ENCODE results near the gene SNX7.

Gene SNX7

DNA sequence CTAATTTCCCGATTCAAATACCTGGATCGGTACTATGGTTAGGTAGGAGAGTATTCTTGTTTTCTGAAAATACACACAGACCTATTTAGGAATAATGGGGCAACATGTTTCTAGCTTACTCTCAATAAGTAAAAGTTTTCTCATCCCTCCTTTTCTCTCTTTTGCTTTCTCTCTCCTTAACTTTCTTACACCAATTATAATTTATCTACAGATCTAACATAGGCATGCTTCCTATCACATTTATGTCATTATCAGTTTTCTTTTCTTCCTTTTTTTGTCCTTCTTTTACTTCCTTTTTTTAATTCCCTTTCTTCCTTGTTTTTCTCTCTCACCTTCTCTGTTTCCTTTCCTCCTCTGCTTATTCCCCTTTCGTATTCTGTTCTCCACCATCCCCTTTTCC lies 20.3 kb downstream of the SNX7 start:
- no peaks in the 10 kb centered on the region for H3F3A ChIP-seq (ENCODE audit: insufficient read depth)
- H4K20me1 ChIP-seq (ENCODE audit: low read depth, low read length), result no peaks in the 10 kb centered on the region
- no peaks in the 10 kb centered on the region for H3K9me2 ChIP-seq (replicated peaks; ENCODE audit: insufficient read depth, low read length)
- no peak overlapping the region for H3K4me2 ChIP-seq (ENCODE audit: low read depth, low read length, poor library complexity, severe bottlenecking)
- no peak overlapping the region for H3K27ac ChIP-seq (ENCODE audit: low read depth, low read length)
- no peaks in the 10 kb centered on the region for H3K27me3 ChIP-seq (ENCODE audit: low read length)
- no peaks in the 10 kb centered on the region for H3K79me2 ChIP-seq (ENCODE audit: insufficient read depth, low read length)
- H3K9me3 ChIP-seq (ENCODE audit: insufficient read depth, low read length), result no peaks in the 10 kb centered on the region
- no peaks in the 10 kb centered on the region for H3K36me3 ChIP-seq (ENCODE audit: low read length)
- no peak overlapping the region for H3K9ac ChIP-seq (ENCODE audit: low read length)
- no peak overlapping the region for H3K4me3 ChIP-seq (ENCODE audit: insufficient read depth, low read length, poor library complexity, severe bottlenecking)
- no peak overlapping the region for H2AFZ ChIP-seq (ENCODE audit: low read depth, low read length, severe bottlenecking)
- TF ChIP-seq CTCF (IDR thresholded peaks at IDR 0.05; ENCODE audit: insufficient read depth, low read length, poor library complexity, severe bottlenecking) (no peak), EZH2phosphoT487 (conservative IDR thresholded peaks at IDR 0.05; ENCODE audit: low read length) (no peak)

GRCh38 chr1:98688110-98688739 lies 26.7 kb downstream of the SNX7 start:
- Histone ChIP-seq H3K36me3 (ENCODE audit: low read length) (no peaks in the 10 kb centered on the region), H2AFZ (ENCODE audit: low read depth, low read length, severe bottlenecking) (no peak overlapping the region), H3K79me2 (ENCODE audit: insufficient read depth, low read length) (no peaks in the 10 kb centered on the region), H3F3A (ENCODE audit: insufficient read depth) (no peaks in the 10 kb centered on the region), H3K27me3 (ENCODE audit: low read length) (no peaks in the 10 kb centered on the region), H3K9ac (ENCODE audit: low read length) (no peak overlapping the region), H3K27ac (ENCODE audit: low read depth, low read length) (no peak overlapping the region), H3K9me3 (ENCODE audit: insufficient read depth, low read length) (no peaks in the 10 kb centered on the region), H3K4me3 (ENCODE audit: insufficient read depth, low read length, poor library complexity, severe bottlenecking) (no peak overlapping the region), H3K4me2 (ENCODE audit: low read depth, low read length, poor library complexity, severe bottlenecking) (no peak overlapping the region), H4K20me1 (ENCODE audit: low read depth, low read length) (no peaks in the 10 kb centered on the region), H3K9me2 (replicated peaks; ENCODE audit: insufficient read depth, low read length) (0 out of 2 replicates have a peak, but pooled peaks cover 6% of the 10 kb centered on the region)
- TF ChIP-seq EZH2phosphoT487 (conservative IDR thresholded peaks at IDR 0.05; ENCODE audit: low read length), result no peak
- no peak for TF ChIP-seq CTCF (IDR thresholded peaks at IDR 0.05; ENCODE audit: insufficient read depth, low read length, poor library complexity, severe bottlenecking)

DNA sequence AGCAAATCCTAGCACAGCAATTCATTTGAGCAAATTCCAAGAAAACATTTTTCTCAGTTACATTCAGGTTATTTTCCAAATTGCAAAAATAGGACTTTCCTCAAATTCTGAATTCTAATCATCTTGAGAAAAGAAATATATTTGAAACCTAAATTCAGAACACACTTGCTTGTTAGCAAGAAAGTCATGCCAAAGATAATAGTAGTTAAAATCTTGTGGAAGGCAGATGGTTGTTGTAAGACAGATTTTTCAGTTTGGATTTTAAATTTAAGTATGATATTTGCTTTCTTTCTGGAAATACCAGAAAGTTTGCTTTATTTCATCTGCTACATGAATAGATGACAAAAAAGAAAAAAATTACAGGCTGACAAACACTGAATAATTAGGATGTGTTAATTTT lies 29.1 kb downstream of the SNX7 start:
- no peak overlapping the region for H3K9ac ChIP-seq (ENCODE audit: low read length)
- 0 out of 2 replicates have a peak, but pooled peaks cover 6% of the 10 kb centered on the region for H3K9me2 ChIP-seq (replicated peaks; ENCODE audit: insufficient read depth, low read length)
- no peak for TF ChIP-seq CTCF (IDR thresholded peaks at IDR 0.05; ENCODE audit: insufficient read depth, low read length, poor library complexity, severe bottlenecking)
- no peak for TF ChIP-seq EZH2phosphoT487 (conservative IDR thresholded peaks at IDR 0.05; ENCODE audit: low read length)
- H3K36me3 ChIP-seq (ENCODE audit: low read length), result no peaks in the 10 kb centered on the region
- no peak overlapping the region for H3K4me3 ChIP-seq (ENCODE audit: insufficient read depth, low read length, poor library complexity, severe bottlenecking)
- no peaks in the 10 kb centered on the region for H3F3A ChIP-seq (ENCODE audit: insufficient read depth)
- H3K27me3 ChIP-seq (ENCODE audit: low read length), result no peaks in the 10 kb centered on the region
- H3K27ac ChIP-seq (ENCODE audit: low read depth, low read length), result no peak overlapping the region
- H3K79me2 ChIP-seq (ENCODE audit: insufficient read depth, low read length), result no peaks in the 10 kb centered on the region
- no peaks in the 10 kb centered on the region for H3K9me3 ChIP-seq (ENCODE audit: insufficient read depth, low read length)
- no peak overlapping the region for H3K4me2 ChIP-seq (ENCODE audit: low read depth, low read length, poor library complexity, severe bottlenecking)
- no peak overlapping the region for H2AFZ ChIP-seq (ENCODE audit: low read depth, low read length, severe bottlenecking)
- no peaks in the 10 kb centered on the region for H4K20me1 ChIP-seq (ENCODE audit: low read depth, low read length)

Measured in SU-DHL-6 (cell line).